NCI-H748 treated with DMSO at 0.1 percent for 48 hours (cell line): ENCODE data around the gene PHC2.

Experiments
- DNase-seq: peaks from one replicate; lab custom pipeline; 2025; lab: John Stamatoyannopoulos, UW

PHC2 gene

GRCh38 chr1:33369764-33370163 is 61.1 kb downstream of the PHC2 start:
- no peak for DNase-seq

DNA sequence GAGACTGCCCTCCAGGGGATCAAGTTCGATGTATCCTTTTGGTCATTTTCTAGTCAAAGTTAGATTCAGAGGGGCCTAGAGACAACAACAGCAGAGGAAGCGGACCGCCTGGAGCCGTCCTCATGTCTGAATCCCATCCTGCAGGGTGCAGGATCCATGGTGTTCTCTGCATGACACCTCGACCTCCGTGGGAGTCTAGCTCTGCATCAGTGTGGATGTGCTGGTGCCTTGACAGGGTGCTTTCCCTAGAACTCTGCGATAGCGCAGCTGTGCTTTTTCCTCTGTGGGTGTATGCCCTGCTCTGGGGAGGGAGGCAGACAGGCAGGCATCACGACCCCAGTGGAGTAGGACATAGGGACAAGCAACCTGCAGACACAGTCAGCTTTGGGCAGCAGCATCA is 61.8 kb downstream of the PHC2 start:
- DNase-seq = no peak

DNA sequence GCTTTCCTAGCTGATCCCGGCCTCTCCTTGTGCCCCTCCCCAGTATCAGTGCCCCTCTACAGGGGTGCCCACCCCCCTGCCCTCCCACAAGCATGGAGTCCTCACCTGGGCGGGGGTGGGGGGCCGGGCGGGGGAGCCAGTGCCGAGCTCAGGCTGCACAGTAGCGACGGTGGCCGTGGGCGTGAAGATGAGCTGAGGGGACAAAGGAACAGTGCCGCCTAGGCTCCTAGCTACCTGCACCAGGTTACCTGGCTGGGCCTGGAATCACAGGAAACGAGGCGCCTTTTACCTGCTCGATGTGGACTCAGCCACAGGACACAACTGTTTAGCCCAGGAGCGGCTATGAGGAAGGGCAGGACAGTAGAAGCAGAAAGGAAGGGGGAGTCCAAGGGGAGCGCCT is 62.5 kb downstream of the PHC2 start:
- DNase-seq = no peak

DNA sequence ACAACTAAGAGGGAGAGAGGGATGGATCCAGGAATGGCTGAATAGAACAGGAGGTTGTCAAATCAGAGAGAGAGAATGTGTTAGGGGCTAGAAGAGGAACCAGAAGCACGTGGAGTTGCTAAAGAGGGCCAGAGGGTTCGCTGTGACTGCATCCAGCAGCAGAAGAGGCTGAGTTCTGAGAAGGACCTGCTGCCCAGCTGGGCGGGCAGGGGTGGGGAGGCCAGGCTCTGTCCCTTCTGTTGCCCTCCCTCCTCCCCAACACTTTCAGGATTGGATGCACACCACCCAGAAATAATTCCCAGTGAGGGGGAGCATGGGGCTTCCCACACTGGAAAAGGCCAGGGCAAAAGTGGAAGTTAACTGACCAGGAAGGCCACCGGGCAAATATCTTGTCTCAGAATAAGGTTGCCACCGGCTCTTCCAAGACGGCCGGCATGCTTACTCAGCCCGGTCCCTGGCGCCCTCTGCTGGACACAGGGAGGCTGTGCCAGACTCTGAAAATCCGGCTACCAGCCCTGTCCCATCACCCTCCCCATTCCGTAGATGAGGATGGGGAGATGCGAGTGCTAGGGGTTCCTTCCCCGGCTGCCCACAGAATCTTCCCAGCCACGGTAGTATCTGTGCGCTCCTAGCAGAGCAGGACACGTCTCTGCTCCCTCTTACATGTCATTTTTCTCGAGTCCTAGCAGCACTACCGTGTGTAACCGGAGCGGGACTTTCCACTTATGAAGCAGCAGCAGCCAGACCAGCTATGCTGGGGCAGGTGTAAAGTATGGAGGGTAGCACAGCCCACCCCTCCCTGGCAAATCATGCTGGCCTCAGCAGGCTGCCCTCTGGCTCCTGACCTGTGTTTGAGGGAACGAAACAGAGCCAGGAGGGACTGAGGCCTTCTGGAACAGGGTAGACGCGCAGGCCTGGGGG is 63.1 kb downstream of the PHC2 start:
- DNase-seq = no peak

DNA sequence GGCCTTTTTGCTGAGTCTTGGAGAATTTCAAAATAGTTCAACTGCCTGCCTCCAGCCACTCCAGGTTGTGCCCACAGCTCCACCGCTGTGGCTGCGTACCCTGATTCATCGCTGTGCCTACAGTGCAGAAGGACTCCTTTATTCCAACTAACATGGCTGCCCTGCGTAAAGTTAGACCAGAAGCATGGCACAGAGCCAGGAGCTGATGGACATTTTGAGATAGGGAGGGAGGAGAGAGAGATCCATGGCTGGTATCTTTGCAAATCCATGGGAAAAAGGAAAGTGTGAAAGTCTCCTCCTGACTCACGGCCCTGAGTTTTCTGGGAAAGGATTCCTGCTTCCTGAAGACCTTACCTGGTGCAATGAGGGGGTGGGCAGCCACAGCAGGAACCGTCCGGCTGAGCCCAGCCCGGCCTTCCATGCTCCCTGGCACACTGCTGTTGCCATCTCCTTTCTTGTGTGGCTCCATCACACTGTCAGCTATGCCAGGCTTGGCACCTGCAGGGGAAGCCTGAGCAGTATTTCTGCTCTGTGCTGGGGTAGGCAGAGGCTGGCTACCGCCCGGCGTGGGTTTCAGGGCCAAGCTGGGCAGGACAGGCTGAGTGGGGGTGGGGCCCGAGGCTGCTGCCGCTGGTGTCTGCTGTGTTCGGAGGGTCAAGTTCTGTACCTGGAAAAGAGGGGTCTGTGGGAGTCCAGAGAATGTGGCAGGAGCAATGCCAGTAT is 64.0 kb downstream of the PHC2 start:
- no peak for DNase-seq

- DNase-seq = no peak
Observed at GRCh38 chr1:33365560-33365997, 65.3 kb downstream of the PHC2 start.

DNA sequence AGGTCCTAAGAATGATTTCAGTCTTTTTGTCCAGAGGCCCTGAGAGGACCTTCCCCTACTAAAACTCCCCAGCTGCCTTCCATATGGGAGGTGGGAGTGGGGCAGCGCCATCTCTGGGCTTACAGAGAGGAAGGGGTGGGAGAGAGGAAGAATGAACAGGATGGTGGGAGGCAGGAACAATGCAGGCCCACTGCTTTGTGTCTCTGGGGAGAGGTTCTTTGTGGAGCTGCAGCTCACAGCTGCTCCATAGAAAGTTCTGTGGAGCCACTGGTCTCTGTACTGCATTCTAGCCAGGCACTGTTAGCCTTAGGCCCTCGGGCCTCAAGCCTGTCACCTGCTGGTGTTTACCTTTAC is 66.4 kb downstream of the PHC2 start:
- no peak for DNase-seq

DNA sequence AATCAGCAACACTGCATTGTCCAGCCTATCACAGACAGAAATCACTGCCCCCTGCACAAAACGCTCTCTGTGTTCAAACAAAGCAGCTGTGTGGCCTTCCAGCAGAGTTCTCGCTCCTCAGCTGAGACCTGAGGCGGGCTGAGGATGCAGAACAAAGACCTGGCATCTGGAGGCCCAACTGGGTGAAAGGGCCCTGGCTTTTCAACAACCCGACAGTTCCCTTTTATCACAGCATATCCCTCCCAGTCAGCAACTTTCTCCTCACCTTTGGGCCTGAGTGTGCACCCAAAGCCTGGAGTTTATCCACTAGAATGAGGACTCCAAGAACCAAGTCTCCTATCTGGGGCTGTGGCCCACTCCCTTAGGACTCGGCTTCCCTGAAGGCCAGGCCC is 67.4 kb downstream of the PHC2 start:
- DNase-seq = no peak

- no peak for DNase-seq
Observed at GRCh38 chr1:33363021-33363420, 67.9 kb downstream of the PHC2 start.

GRCh38 chr1:33361532-33362235 is 69.2 kb downstream of the PHC2 start:
- no peak for DNase-seq

DNA sequence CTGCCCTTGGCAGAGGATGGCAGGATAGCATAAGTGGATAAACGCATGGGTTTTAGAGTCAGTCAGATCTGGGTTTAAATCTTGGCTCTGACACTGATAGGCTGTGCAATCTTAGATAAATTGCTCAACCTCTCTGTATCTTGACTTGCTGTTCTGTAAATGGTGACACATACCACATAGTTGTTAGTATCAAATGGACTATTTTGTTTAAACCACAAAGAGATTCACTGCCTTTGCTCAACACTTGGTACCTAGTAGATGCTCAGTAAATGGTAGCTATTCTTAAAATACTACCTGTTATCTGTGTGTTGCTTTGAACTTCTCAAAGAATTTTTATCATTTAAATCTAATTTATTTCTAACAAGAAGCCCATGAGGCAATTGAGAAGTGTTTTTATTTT is 70.5 kb downstream of the PHC2 start:
- no peak for DNase-seq

GRCh38 chr1:33359931-33360330 is 71.0 kb downstream of the PHC2 start:
- DNase-seq = no peak

DNA sequence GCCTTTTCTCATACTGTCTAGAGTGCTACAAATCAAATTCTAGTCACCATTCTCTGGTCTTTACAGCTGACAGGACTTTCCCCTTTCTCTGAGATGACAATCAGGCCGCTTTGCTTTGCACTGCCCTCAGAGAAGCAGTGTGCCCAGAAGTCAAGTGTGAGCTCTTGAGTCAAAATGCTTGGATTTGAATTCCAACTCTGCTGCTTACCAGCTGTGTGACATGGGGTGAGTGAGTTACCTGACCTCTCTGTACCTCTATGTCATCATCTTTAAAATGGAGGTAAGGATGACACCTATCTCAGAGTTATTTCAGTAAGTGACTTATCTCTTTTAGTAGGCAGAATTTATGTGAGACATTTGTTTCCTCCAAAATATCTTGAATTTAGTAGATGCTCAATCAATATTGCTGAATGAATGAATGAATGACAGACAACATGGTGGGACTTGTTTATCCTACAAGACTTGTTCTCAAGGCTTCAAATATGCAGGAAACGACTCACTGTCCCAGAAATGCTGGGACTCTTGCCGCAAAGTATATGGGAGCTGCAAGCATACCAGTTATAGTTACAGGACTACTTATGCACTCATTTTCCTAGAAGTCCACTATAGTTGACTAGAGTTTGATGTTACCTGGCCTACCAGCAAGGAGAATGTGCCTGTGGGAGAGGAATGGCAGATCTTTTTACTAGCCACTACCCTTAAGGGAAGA is 71.9 kb downstream of the PHC2 start:
- no peak for DNase-seq

DNA sequence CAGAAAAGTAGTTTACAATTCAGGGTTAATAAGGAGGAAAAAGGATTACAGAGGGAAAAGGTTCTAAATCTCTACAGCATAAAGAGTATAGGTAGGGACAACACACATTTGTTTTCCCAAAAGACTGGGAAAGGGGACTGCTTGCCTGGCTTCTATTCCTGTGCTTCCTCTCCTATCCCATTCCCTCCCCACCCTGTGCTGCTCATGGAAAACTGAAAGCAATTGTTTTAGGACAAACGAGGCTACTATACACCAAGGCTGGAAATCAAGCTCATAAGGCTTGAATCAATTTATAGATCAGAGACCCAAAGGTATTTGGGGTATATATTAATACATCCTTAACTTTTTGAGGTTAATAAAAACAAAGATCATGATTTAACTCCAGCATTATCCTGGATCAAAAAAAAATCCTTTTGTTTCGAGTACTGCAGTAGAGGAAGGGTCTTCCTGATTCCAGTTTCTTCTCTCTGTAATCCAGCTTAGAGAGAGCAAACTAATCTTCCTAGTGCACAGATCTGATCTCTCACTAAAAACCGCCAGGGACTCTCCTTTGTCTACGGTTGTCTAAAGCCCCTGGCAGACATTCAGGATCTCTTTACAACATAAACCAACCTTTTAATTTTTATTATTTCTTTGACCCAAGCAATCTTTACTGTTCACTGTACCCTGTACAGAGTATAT is 72.6 kb downstream of the PHC2 start:
- no peak for DNase-seq

GRCh38 chr1:33357099-33357498 is 73.8 kb downstream of the PHC2 start:
- no peak for DNase-seq

- no peak for DNase-seq
Observed at GRCh38 chr1:33354707-33355316, 76.1 kb downstream of the PHC2 start.

- DNase-seq = no peak
Observed at GRCh38 chr1:33353531-33353930, 77.4 kb downstream of the PHC2 start.

GRCh38 chr1:33351281-33351660 is 79.6 kb downstream of the PHC2 start:
- no peak for DNase-seq

- no peak for DNase-seq
Observed at GRCh38 chr1:33350611-33351280, 80.1 kb downstream of the PHC2 start.

DNA sequence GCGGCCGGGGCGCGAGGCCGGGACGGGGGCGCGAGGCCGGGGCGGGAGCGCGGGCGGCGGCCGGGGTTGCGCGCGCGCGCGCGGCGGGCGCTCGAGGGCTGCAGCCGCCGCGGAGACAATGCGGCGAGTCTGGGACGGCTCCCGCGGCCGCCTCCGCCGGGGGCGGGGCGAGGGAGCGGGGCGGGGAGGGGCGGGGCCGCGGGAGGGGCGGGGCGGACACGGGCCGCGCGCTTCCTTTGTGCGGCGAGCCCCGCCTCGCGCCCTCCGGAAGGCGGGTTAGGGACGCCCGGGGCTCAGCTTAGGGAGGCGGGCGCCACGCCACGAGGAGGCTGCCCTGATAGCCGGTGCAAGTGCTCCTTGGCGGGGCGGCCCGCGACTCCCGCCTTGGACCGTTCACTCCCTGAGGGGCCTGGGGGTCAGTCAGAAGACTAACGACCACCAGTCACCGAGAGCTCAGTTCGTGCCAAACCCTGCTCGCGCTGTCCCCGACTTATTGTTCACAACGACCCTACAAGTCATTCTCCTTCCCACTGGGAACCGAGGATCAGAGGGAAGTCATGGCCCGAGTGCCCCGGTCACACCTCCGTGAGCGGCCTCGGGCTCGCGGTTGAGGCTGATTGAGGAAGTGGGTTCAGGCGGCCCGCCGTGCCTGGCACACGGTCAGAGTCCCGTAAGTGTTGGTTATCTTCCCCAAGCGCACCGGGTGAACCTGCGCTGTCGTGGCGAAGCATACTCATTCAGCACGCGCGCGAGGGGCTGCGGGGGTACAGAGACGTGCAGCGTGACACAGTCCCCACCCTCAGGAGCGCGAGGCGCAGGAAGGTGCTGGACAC is 80.9 kb downstream of the PHC2 start:
- peak; percentile 41 for DNase-seq
